Measurements from ENCODE around the gene ZNF837. TPM values are rescaled to one million over a fixed set of nuclear protein-coding genes. Genes with fewer than 3 reads are reported as not detected.
A peak's percentile ranks its signal among the peaks of the same experiment; 100 is the strongest.

The ZNF837 gene
- total RNA-seq, 4 donors from 2014 or later: 2.4 to 6.7 (median 3.3) TPM

GRCh38 chr19:58385891-58386575 lies 5.2 kb upstream of the ZNF837 start:
- Histone ChIP-seq H3K36me3 (peaks cover 0 to 32% (median 5%) of the 10 kb centered on the region in 3 donors), H3K27me3 (no peaks in the 10 kb centered on the region), H3K27ac (peak overlapping the region; percentile 97 to 99 (median 98)), H3K4me3 (peak overlapping the region; percentile 61 to 93 (median 80)), H3K9me3 (no peaks in the 10 kb centered on the region), H3K4me1 (peaks cover 35 to 72% (median 39%) of the 10 kb centered on the region in 3 donors)
- WGBS, 2 donors: 33% methylated on average over 8 of the region's 36 CpGs; no CpG with 5 or more reads in 1 of the 2 donors
- no peak for DNase-seq
- intact Hi-C loops (cut with DNase I): no loop called here
- TF ChIP-seq POLR2A (IDR thresholded peaks at IDR 0.05) (no peak), CTCF (IDR thresholded peaks at IDR 0.05) (no peak)

DNA sequence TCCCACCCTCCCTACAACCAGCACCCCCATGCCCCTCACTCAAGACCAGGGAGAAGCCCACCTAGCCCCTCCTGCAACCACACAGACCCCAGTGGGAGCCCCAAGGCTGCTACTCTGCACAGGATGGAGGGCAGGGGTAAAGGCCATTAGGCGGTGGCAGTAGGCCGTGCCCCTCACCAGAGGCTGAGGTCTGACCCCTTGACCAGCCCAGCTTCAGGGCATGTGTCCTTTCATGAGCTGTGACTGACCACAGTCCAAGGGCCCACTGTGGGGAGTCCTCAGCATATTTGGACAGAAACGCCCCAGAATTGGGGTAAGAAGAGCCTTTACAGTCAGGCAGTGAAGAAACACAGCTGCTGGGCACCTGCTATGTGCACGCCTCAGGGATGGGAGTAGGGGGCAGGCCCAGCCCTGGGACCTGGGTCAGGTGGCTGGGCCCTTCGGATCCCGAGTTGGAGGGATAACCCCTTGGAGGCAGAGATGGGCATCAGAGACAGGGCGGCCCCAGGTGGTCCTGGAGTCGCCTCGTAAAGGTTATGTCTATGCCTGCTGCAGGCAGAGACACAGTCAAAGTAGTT lies 4.6 kb upstream of the ZNF837 start:
- intact Hi-C loops (cut with DNase I): no loop called here
- Histone ChIP-seq H3K9me3 (no peaks in the 10 kb centered on the region), H3K36me3 (peaks cover 0 to 26% (median 5%) of the 10 kb centered on the region in 3 donors), H3K27ac (peak overlapping the region; percentile 97 to 99 (median 98)), H3K27me3 (no peaks in the 10 kb centered on the region), H3K4me3 (peak overlapping the region in 3 of 4 donors; percentile 77 to 93 (median 82)), H3K4me1 (peaks cover 36 to 66% (median 39%) of the 10 kb centered on the region in 3 donors)
- DNase-seq: no peak
- WGBS, 2 donors: 71% methylated on average over 6 of the region's 9 CpGs; no CpG with 5 or more reads in 1 of the 2 donors
- TF ChIP-seq POLR2A (IDR thresholded peaks at IDR 0.05) (no peak), CTCF (IDR thresholded peaks at IDR 0.05) (no peak)

- 100% methylated on average over 1 of the region's 6 CpGs; no CpG with 5 or more reads in 1 of the 2 donors for WGBS, 2 donors
- no peak for DNase-seq
- no peak overlapping the region for H3K4me3 ChIP-seq
- no peaks in the 10 kb centered on the region for H3K9me3 ChIP-seq
- TF ChIP-seq POLR2A (IDR thresholded peaks at IDR 0.05) (no peak), CTCF (IDR thresholded peaks at IDR 0.05) (no peak)
- no peaks in the 10 kb centered on the region for H3K27me3 ChIP-seq
- H3K4me1 ChIP-seq: peaks cover 38 to 58% (median 39%) of the 10 kb centered on the region in 3 donors
- intact Hi-C loops (cut with DNase I): no loop called here
- no peak overlapping the region for H3K27ac ChIP-seq
- peaks cover 0 to 3% (median 0%) of the 10 kb centered on the region in 3 donors for H3K36me3 ChIP-seq
These were observed 2.3 kb upstream of the ZNF837 start for GRCh38 chr19:58382997-58383603.

DNA sequence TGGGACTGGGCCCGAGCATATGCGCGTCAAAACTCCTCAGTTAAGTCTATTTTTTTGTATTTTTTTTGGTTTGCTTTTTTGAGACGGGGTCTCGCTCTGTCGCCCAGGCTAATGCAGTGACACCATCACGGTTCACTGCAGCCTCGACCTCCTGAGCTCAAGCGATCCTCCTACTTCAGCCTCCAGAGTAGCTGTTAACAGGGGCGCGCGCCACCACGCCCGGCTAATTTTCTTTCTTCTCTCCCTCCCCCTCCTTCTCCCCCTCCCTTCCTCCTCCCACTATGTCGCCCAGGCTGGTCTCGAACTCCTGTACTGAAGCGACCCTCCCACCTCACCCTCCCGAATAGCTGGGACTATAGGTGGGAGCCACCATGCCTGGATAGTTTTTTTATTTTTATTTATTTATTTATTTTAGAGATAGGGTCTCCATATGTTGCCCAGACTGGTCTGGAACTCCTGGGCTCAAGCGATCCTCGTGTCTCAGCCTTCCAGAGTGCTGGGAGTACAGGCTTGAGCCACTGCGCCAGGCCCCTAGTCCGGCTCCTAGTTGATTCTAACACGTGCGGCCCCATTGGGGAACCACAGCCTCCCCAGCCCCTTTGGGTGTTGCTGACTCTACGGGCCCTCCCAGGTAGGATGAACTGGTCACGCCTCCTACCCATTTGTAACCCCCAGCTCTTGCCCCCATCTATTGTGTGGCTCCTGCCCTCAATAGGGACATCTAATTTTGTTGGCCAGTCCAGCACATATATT lies 806 bp upstream of the ZNF837 start:
- H3K36me3 ChIP-seq: no peaks in the 10 kb centered on the region
- H3K4me3 ChIP-seq: peak overlapping the region; percentile 62 to 95 (median 65)
- TF ChIP-seq CTCF (IDR thresholded peaks at IDR 0.05) (no peak), POLR2A (IDR thresholded peaks at IDR 0.05) (no peak)
- intact Hi-C loops (cut with DNase I): no loop called here
- H3K27me3 ChIP-seq: no peaks in the 10 kb centered on the region
- DNase-seq: no peak
- H3K27ac ChIP-seq: peak overlapping the region; percentile 89 to 96 (median 92)
- peaks cover 30 to 50% (median 33%) of the 10 kb centered on the region in 3 donors for H3K4me1 ChIP-seq
- WGBS, 2 donors: 23 to 28% methylated on average over 22 to 26 of the region's 26 CpGs
- no peaks in the 10 kb centered on the region for H3K9me3 ChIP-seq
